Panc1 (cell line): ENCODE measurements around the gene WNT3. TPM values are rescaled to one million over a fixed set of nuclear protein-coding genes. Genes with fewer than 3 reads are reported as not detected.
A peak's percentile ranks its signal among the peaks of the same experiment; 100 is the strongest.

ENCODE experiments used
- ATAC-seq: fragments of 200-7000 bp; cut with Tn5 transposase; 2 replicates; pipeline ENCODE4 v1.9.1; 2020; ENCODE audit warnings: mild to moderate bottlenecking, moderate library complexity
- BruUV-seq: library from RNA; stranded (reverse); fragments of 400-500 nt; replicated peaks from 2 replicates; lab custom pipeline; 2021; lab: Mats Ljungman, UMichigan
- CTCF ChIA-PET: fragments of 300-600 bp; sonication (Branson Sonifier 250); formaldehyde crosslinking; loops from one replicate; lab custom pipeline; 2022; ENCODE audit warnings: antibody characterized with exemption; lab: Charles Lee
- POLR2A ChIA-PET: fragments of 300-600 bp; sonication (Branson Sonifier 250); formaldehyde crosslinking; loops from one replicate; lab custom pipeline; 2022; ENCODE audit warnings: antibody characterized with exemption; lab: Charles Lee
- DNase-seq: peaks from one replicate; pipeline ENCODE4 v3.0.0-alpha.2; 2010; ENCODE audit warnings: low read depth, low spot score
- H3K27ac ChIP-seq: 2 replicates; pipeline ENCODE4 v1.5.1; 2011; ENCODE audit warnings: mild to moderate bottlenecking, low read length, inconsistent platforms
- H3K27me3 ChIP-seq: fragments of 200-500 bp; sonication (Bioruptor generic); 2 replicates; pipeline ENCODE4 v1.6.0; 2014; ENCODE audit warnings: low read length, inconsistent platforms; ENCODE audit not compliant: control insufficient read depth, insufficient read depth
- H3K36me3 ChIP-seq: fragments of 200-500 bp; sonication (Bioruptor generic); 2 replicates; pipeline ENCODE4 v1.5.1; 2014; ENCODE audit warnings: inconsistent platforms, mild to moderate bottlenecking, low read length, moderate library complexity; ENCODE audit not compliant: control insufficient read depth, insufficient read depth
- H3K4me1 ChIP-seq: 2 replicates; pipeline ENCODE4 v1.5.1; 2011; ENCODE audit warnings: inconsistent platforms, mild to moderate bottlenecking, low read length, moderate library complexity; ENCODE audit not compliant: control insufficient read depth, insufficient read depth
- H3K4me3 ChIP-seq, 2 experiments: 2 replicates each; pipeline ENCODE4 v1.5.1; 2011 to 2012; ENCODE audit warnings: low read depth in 2 of 2, low read length in 2 of 2, mild to moderate bottlenecking in 2 of 2, inconsistent platforms in 1 of 2, moderate library complexity in 1 of 2
- H3K9me3 ChIP-seq: fragments of 200-500 bp; sonication (Bioruptor generic); 2 replicates; pipeline ENCODE4 v1.5.1; 2014; ENCODE audit warnings: low read depth, mild to moderate bottlenecking, inconsistent platforms, low read length, moderate library complexity; ENCODE audit not compliant: control insufficient read depth, insufficient read depth
- CTCF ChIP-seq: fragments of 450-650 bp; IDR thresholded peaks from 2 replicates; pipeline ENCODE4 v1.5.1; 2017; ENCODE audit warnings: mild to moderate bottlenecking
- POLR2AphosphoS5 ChIP-seq: IDR thresholded peaks from 2 replicates; pipeline ENCODE4 v1.6.1; 2012; ENCODE audit warnings: mild to moderate bottlenecking, low read depth, low read length, moderate library complexity
- SIN3A ChIP-seq: IDR thresholded peaks from 2 replicates; pipeline ENCODE4 v1.6.1; 2012; ENCODE audit warnings: low read depth, mild to moderate bottlenecking, low read length, moderate library complexity, borderline replicate concordance; ENCODE audit not compliant: insufficient read depth
- TCF7L2 ChIP-seq: IDR thresholded peaks from 2 replicates; pipeline ENCODE4 v1.6.1; 2011; ENCODE audit warnings: mild to moderate bottlenecking, low read depth, low read length, inconsistent platforms
- in situ Hi-C: cut with HindIII; loops from 2 replicates; pipeline ENCODE4 v1.10.0; 2016; ENCODE audit warnings: low sequenced_read_pairs, low pct_unique_long_range_greater_than_20kb
- intact Hi-C: fragments of 100-400 bp; cut with micrococcal nuclease; formaldehyde crosslinking; loops from one replicate; pipeline ENCODE4 v1.10.0; 2022; ENCODE audit not compliant: unreplicated experiment
- total RNA-seq: library from RNA; stranded (reverse); gene quantifications from one replicate; pipeline ENCODE4 v1.2.1, GENCODE V29; 2021; ENCODE audit not compliant: unreplicated experiment
- TF ChIP-seq, protein P1 (sequence below), 2 experiments: IDR thresholded peaks; 2 replicates each; pipeline ENCODE4 v1.6.1; 2011 to 2012; ENCODE audit warnings: low read depth in 2 of 2, control low read depth in 1 of 2, low read length in 1 of 2, mild to moderate bottlenecking in 1 of 2, moderate library complexity in 1 of 2; ENCODE audit not compliant: insufficient read depth in 1 of 2

The WNT3 gene
- total RNA-seq, 1 experiment from 2014 or later: 3.4 TPM

GRCh38 chr17:46823657-46824056, 5.2 kb upstream of the WNT3 start:
- ChIA-PET POLR2A (no interaction called here), CTCF (interaction anchor here (0.6 kb wide), 1 partner anchor 60 kb away, joined by 3 read pairs; no protein-coding TSS in a partner anchor)
- in situ Hi-C loops (no loop called here), intact Hi-C loops (no loop called here)
- BruUV-seq: no TSS peak
- DNase-seq: no peak
- ATAC-seq: no peak
- TF ChIP-seq SIN3A (no peak), TCF7L2 (no peak), CTCF (no peak), POLR2AphosphoS5 (no peak)
- TF ChIP-seq, protein P1, sequence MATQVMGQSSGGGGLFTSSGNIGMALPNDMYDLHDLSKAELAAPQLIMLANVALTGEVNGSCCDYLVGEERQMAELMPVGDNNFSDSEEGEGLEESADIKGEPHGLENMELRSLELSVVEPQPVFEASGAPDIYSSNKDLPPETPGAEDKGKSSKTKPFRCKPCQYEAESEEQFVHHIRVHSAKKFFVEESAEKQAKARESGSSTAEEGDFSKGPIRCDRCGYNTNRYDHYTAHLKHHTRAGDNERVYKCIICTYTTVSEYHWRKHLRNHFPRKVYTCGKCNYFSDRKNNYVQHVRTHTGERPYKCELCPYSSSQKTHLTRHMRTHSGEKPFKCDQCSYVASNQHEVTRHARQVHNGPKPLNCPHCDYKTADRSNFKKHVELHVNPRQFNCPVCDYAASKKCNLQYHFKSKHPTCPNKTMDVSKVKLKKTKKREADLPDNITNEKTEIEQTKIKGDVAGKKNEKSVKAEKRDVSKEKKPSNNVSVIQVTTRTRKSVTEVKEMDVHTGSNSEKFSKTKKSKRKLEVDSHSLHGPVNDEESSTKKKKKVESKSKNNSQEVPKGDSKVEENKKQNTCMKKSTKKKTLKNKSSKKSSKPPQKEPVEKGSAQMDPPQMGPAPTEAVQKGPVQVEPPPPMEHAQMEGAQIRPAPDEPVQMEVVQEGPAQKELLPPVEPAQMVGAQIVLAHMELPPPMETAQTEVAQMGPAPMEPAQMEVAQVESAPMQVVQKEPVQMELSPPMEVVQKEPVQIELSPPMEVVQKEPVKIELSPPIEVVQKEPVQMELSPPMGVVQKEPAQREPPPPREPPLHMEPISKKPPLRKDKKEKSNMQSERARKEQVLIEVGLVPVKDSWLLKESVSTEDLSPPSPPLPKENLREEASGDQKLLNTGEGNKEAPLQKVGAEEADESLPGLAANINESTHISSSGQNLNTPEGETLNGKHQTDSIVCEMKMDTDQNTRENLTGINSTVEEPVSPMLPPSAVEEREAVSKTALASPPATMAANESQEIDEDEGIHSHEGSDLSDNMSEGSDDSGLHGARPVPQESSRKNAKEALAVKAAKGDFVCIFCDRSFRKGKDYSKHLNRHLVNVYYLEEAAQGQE (IDR thresholded peaks at IDR 0.05; ENCODE audit: insufficient read depth in 1 of 2, low read depth in 2 of 2, low read length in 1 of 2): no peak
- H3K9me3 ChIP-seq: no peaks in the 10 kb centered on the region
- no peaks in the 10 kb centered on the region for H3K36me3 ChIP-seq
- H3K27ac ChIP-seq: no peak overlapping the region
- H3K4me1 ChIP-seq: no peaks in the 10 kb centered on the region
- no peaks in the 10 kb centered on the region for H3K27me3 ChIP-seq
- no peak overlapping the region for H3K4me3 ChIP-seq

GRCh38 chr17:46822388-46822921, 4.0 kb upstream of the WNT3 start:
- Histone ChIP-seq H3K4me1 (no peaks in the 10 kb centered on the region), H3K9me3 (no peaks in the 10 kb centered on the region), H3K4me3 (no peak overlapping the region), H3K36me3 (no peaks in the 10 kb centered on the region), H3K27ac (no peak overlapping the region), H3K27me3 (no peaks in the 10 kb centered on the region)
- ATAC-seq: peak; percentile 32; the same call in 1 of the 2 replicates
- TF ChIP-seq TCF7L2 (peak; percentile 50; the same call in 1 of the 2 replicates), CTCF (peak; percentile 91), SIN3A (no peak)
- TF ChIP-seq, protein P1 (IDR thresholded peaks at IDR 0.05; ENCODE audit: insufficient read depth in 1 of 2, low read depth in 2 of 2, low read length in 1 of 2): no peak
- in situ Hi-C loops (no loop called here), intact Hi-C loops (no loop called here)
- CTCF ChIA-PET: interaction anchor here (0.7 kb wide), 2 partner anchors 10 to 21 kb away, joined by 4 to 5 read pairs; no protein-coding TSS in a partner anchor
- POLR2A ChIA-PET: no interaction called here
- no TSS peak for BruUV-seq
- no peak for DNase-seq
